ENCODE data around the gene LIPK. TPM values are rescaled to one million over a fixed set of nuclear protein-coding genes. Genes with fewer than 3 reads are reported as not detected.

Gene LIPK
- total RNA-seq, 4 donors from 2014 or later: not detected

DNA sequence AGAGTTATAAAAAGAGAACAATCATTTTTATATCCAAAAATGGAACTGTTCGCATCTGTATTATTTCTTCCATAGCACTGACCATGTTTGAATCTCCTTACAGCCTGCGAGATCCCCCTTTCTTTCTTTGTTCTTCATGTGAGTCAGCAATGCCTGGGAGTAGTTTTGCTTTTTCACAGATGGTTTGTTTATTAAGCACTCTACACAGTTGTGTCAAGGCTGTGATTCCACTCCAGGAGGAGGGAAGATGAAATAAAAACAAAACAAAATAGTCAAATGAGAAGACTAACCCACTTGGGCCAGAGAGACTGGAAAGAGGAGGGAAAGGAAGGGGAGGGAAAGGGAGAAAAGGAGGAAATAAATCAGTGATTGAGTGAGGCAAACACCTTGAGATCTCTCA lies 34.0 kb upstream of the LIPK start:
- H3K36me3 ChIP-seq: no peaks in the 10 kb centered on the region
- no peak for ATAC-seq
- 81 to 88% methylated on average over 2 of the region's 2 CpGs for WGBS, 2 donors (ENCODE audit: low coverage in 1 of 2)
- H3K9me3 ChIP-seq: no peaks in the 10 kb centered on the region
- no peaks in the 10 kb centered on the region for H3K4me1 ChIP-seq
- H3K27ac ChIP-seq: no peak overlapping the region
- TF ChIP-seq POLR2AphosphoS5 (IDR thresholded peaks at IDR 0.05) (no peak), EP300 (IDR thresholded peaks at IDR 0.05) (no peak), POLR2A (IDR thresholded peaks at IDR 0.05) (no peak)
- TF ChIP-seq, protein P1, sequence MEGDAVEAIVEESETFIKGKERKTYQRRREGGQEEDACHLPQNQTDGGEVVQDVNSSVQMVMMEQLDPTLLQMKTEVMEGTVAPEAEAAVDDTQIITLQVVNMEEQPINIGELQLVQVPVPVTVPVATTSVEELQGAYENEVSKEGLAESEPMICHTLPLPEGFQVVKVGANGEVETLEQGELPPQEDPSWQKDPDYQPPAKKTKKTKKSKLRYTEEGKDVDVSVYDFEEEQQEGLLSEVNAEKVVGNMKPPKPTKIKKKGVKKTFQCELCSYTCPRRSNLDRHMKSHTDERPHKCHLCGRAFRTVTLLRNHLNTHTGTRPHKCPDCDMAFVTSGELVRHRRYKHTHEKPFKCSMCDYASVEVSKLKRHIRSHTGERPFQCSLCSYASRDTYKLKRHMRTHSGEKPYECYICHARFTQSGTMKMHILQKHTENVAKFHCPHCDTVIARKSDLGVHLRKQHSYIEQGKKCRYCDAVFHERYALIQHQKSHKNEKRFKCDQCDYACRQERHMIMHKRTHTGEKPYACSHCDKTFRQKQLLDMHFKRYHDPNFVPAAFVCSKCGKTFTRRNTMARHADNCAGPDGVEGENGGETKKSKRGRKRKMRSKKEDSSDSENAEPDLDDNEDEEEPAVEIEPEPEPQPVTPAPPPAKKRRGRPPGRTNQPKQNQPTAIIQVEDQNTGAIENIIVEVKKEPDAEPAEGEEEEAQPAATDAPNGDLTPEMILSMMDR (IDR thresholded peaks at IDR 0.05): no peak
- H3K4me3 ChIP-seq: no peak overlapping the region
- H3K27me3 ChIP-seq: no peaks in the 10 kb centered on the region

DNA sequence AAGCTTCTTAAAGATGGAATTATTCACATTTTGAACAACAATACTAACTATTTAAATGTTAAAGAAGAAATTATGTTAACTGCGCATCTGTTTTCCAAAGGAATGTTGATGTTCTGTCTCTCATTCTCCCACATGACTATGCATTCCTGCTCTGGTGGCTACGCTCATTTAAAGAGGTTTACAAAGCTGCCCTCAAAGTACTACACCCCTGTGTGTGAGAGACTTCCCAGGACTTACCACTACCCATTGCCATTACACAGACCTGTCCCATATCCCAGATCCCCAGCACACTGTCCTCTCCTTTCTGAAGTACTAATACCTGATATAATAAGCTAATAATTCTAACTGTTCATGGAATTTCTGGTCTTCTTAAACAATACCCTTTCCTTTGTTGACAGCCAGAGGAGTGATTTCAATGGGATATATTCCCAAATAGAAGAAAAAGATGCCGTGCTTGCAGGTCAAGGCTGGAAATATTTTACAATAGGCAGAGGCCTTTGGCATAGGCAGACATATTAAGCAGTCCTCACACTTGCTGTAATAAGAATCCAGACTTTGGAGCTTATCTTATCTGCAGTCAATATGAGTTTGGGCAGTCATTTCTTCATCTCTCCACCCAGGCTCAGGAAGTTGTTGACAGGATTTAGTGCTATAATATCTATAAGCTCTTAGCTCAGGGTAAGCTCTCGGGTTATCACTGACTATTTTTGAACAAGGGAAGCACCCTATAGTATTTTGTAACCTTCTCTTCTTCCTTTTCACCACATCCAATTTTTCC lies 29.6 kb upstream of the LIPK start:
- Histone ChIP-seq H3K9me3 (no peaks in the 10 kb centered on the region), H3K4me3 (no peak overlapping the region), H3K27ac (no peak overlapping the region), H3K27me3 (no peaks in the 10 kb centered on the region), H3K4me1 (no peaks in the 10 kb centered on the region), H3K36me3 (no peaks in the 10 kb centered on the region)
- TF ChIP-seq, protein P1 (IDR thresholded peaks at IDR 0.05): no peak
- ATAC-seq: no peak
- WGBS, 2 donors (ENCODE audit: low coverage in 1 of 2): 54 to 68% methylated on average over 3 to 4 of the region's 4 CpGs

DNA sequence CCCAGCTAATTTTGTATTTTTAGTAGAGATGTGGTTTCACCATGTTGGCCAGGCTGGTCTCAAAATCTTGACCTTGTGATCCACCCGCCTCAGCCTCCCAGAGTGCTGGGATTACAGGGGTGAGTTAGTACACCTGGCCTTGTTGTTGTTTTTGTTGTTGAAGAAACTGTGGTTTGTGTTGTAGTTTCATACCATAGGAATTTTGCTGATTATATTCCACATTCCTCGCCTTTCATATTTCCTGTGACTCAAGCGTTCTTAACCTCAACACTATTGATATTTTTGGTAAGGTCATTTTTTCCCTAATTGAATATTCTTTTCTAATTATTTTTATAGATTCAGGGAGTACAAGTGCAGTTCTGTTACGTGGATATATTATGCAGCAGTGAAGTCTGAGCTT lies 25.1 kb upstream of the LIPK start:
- H3K36me3 ChIP-seq: no peaks in the 10 kb centered on the region
- ATAC-seq: no peak
- no peaks in the 10 kb centered on the region for H3K27me3 ChIP-seq
- WGBS, 2 donors (ENCODE audit: low coverage in 1 of 2): 86 to 87% methylated on average over 1 to 4 of the region's 4 CpGs
- H3K4me3 ChIP-seq: no peak overlapping the region
- H3K4me1 ChIP-seq: no peaks in the 10 kb centered on the region
- TF ChIP-seq POLR2A (IDR thresholded peaks at IDR 0.05) (no peak), EP300 (IDR thresholded peaks at IDR 0.05) (no peak), POLR2AphosphoS5 (IDR thresholded peaks at IDR 0.05) (no peak)
- TF ChIP-seq, protein P1 (IDR thresholded peaks at IDR 0.05): no peak
- no peaks in the 10 kb centered on the region for H3K9me3 ChIP-seq
- H3K27ac ChIP-seq: no peak overlapping the region

DNA sequence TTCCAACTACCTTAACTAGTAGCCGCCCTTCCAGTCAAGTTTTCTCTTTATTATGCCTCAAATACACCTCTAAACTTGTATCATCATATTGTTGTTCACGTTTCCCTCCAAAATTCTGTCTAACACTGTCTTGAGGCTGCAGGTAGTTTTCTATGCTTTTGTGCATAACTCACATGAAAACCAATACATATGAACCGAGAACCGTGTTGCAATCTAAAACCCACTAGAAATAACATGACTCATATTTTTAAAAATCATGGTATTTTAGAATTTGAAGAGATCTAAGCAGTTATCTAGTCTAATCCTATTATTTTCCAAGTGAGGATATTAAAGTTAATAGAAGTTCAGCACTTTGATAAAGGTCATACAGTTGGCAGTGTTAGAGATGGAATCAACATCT lies 23.6 kb upstream of the LIPK start:
- H3K4me3 ChIP-seq: no peak overlapping the region
- no peaks in the 10 kb centered on the region for H3K4me1 ChIP-seq
- TF ChIP-seq, protein P1 (IDR thresholded peaks at IDR 0.05): no peak
- TF ChIP-seq POLR2A (IDR thresholded peaks at IDR 0.05): no peak
- no peak for TF ChIP-seq EP300 (IDR thresholded peaks at IDR 0.05)
- no peak for TF ChIP-seq POLR2AphosphoS5 (IDR thresholded peaks at IDR 0.05)
- no peaks in the 10 kb centered on the region for H3K9me3 ChIP-seq
- H3K36me3 ChIP-seq: no peaks in the 10 kb centered on the region
- H3K27ac ChIP-seq: no peak overlapping the region
- no peaks in the 10 kb centered on the region for H3K27me3 ChIP-seq
- 81 to 83% methylated on average over 4 of the region's 4 CpGs for WGBS, 2 donors (ENCODE audit: low coverage in 1 of 2)
- ATAC-seq: no peak

DNA sequence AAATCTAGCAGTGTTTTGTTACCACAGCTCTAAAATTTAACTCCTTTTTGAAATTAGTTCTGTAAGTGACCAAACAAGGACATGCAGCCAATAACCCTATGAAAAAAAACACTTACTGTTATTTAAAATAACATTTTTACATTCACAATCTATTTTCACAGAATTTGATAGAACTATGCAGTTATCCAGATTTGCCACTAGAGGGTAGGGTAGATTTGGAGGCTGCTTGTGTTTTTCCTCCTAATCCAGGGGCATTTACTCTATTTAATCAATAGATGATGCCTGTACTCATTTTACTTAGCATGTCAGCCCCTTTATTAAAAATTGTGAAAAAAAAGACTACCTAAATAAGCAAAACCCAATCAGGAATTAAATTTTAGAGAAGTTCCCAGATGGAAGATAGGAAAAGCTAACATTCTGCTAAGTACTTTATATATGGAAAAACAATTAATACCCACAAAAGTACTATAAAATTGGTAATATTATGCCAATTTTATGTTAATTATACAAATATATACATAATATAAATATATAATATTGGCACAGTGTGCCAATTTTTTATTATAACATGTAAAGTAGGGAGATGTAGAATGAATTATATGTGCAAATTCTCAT lies 18.1 kb upstream of the LIPK start:
- no peak for ATAC-seq
- Histone ChIP-seq H3K36me3 (no peaks in the 10 kb centered on the region), H3K27ac (no peak overlapping the region), H3K4me1 (no peaks in the 10 kb centered on the region), H3K27me3 (peaks cover 15% of the 10 kb centered on the region), H3K4me3 (no peak overlapping the region), H3K9me3 (no peaks in the 10 kb centered on the region)
- TF ChIP-seq POLR2A (IDR thresholded peaks at IDR 0.05) (no peak), EP300 (IDR thresholded peaks at IDR 0.05) (no peak), POLR2AphosphoS5 (IDR thresholded peaks at IDR 0.05) (no peak)
- TF ChIP-seq, protein P1 (IDR thresholded peaks at IDR 0.05): peak; percentile 35 to 58 (median 46)

All from gastroesophageal sphincter (tissue), 4 donors.